Neural cell (in vitro differentiated cells): ENCODE data around the gene COPB2.

Experiments used
- POLR2AphosphoS5 ChIP-seq: IDR thresholded peaks from 2 replicates; pipeline ENCODE4 v1.6.1; 2012
- RAD21 ChIP-seq: fragments of 450-650 bp; conservative IDR thresholded peaks from 2 replicates; pipeline ENCODE4 v1.6.1; 2014; ENCODE audit warnings: antibody characterized with exemption, mild to moderate bottlenecking, moderate library complexity

DNA sequence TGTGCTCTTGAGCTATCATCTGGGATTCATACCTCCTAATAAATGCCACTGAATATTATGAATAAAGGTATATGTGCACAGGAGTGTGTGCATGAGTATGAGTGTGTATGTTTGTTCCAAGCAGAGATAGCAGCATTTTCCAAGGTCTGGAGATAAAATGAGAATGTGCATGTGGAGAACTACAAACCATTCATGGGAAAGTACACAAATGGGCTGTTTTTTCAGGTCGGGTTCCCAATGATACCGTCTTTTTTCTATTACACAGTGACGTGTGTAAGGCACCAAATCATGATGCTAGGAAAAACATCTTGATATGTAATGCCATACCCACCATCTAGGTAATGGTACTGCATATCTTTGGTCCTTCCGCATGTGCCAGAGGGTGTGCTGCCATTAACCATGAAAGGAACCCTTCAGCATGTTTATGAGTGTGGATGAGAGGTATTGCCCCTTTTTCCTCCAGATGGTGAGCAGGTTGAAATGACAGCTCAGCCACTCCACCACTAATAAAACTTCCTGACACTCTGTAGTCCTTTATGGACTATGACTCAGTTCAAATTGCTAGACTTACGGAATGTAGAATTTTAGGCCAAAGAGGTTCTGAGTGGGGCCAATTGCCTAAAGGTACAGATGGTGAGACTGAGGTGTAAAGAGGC is 36.4 kb upstream of the COPB2 start:
- TF ChIP-seq RAD21 (no peak), POLR2AphosphoS5 (no peak)
